DMS 273 treated with DMSO at 0.1 percent for 48 hours (cell line): ENCODE data around the gene JUN.

Experiments
- DNase-seq: peaks from one replicate; lab custom pipeline; 2025; lab: John Stamatoyannopoulos, UW

JUN gene

GRCh38 chr1:58783090-58783992 lies 506 bp downstream of the JUN start:
- no peak for DNase-seq

GRCh38 chr1:58782178-58783089 lies 1.4 kb downstream of the JUN start:
- DNase-seq = peak; percentile 55

GRCh38 chr1:58781541-58782177 lies 2.2 kb downstream of the JUN start:
- DNase-seq = peak; percentile 53

GRCh38 chr1:58780836-58781452 lies 2.9 kb downstream of the JUN start:
- no peak for DNase-seq

GRCh38 chr1:58780411-58780810 lies 3.4 kb downstream of the JUN start:
- DNase-seq = no peak

GRCh38 chr1:58779801-58780382 lies 4.0 kb downstream of the JUN start:
- peak; percentile 87 for DNase-seq

GRCh38 chr1:58779059-58779754 lies 4.6 kb downstream of the JUN start:
- no peak for DNase-seq

GRCh38 chr1:58778385-58779000 lies 5.4 kb downstream of the JUN start:
- DNase-seq = no peak

- no peak for DNase-seq
These were observed 9.8 kb downstream of the JUN start for GRCh38 chr1:58774027-58774426.

GRCh38 chr1:58773406-58773840 lies 10.4 kb downstream of the JUN start:
- no peak for DNase-seq

GRCh38 chr1:58769809-58770320 lies 14.0 kb downstream of the JUN start:
- DNase-seq = no peak

GRCh38 chr1:58768971-58769808 lies 14.7 kb downstream of the JUN start:
- DNase-seq = no peak

- DNase-seq = no peak
These were observed 15.6 kb downstream of the JUN start for GRCh38 chr1:58768191-58768731.

GRCh38 chr1:58767143-58767542 lies 16.7 kb downstream of the JUN start:
- no peak for DNase-seq

- DNase-seq = no peak
These were observed 18.4 kb downstream of the JUN start for GRCh38 chr1:58765441-58765840.

GRCh38 chr1:58765006-58765405 lies 18.8 kb downstream of the JUN start:
- no peak for DNase-seq

GRCh38 chr1:58764294-58764978 lies 19.4 kb downstream of the JUN start:
- DNase-seq = no peak

- no peak for DNase-seq
These were observed 20.6 kb downstream of the JUN start for GRCh38 chr1:58763214-58763613.
